GM19351 (cell line): ENCODE measurements around the gene IZUMO1R.
"Not testable (repeated sequence)": the region's sequence is repeated elsewhere in the genome, so short reads cannot be mapped to it uniquely, and the experiment has no call there.

Experiments
- ATAC-seq: cut with Tn5 transposase; IDR thresholded peaks from one replicate; pipeline ENCODE4 v1.9.1; 2021; ENCODE audit warnings: mild to moderate bottlenecking, moderate library complexity; ENCODE audit not compliant: unreplicated experiment

IZUMO1R gene

DNA sequence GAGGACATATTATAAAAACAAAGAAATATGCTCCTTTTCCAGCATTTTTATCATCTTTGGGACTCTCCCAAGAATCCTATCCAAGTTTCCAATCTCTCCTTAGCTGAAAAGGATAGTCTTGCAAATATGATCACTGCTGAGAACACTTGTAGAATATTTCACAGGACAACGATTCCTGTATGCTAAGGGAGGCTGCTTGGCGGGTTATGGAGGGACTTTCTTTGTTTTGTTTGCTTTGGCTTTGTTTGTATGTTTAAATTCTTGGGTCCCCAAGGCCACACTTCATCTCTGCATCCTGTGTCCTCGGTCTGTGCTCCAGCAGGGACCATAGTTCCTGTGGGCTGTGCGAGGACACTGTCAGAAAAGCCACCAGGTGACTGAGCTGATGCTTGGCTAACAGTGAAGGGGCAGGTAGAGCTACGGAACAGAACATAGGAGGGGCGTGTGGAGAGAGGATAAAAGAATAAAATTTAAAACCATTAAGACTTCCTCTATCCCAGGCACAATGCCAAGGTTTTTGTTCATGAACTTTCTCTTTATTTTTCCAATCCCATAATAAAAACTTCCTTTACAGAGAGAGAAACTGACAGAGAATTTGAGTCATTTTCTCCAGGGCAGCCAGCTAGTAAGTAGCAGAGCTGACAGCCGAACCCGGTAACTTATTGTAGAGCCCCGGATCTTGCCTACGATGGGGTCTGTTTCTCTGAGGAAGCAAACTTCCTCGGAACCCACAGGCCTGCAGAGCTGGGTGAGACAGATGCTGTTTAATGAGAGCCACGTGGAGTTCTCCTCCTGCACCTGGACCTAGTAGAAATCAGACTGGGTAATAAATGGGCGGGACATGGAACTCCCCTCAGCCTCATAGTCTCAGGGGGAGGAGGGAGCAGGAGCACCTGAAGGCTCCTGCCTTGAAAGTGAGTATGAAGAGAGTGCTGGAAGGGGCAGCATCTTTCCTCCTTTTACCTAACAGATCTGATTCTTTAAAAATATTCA lies at the start of gene IZUMO1R:
Gene IZUMO1R (plus strand): TSS at position 615 of the 993 bp plus-strand sequence. CDS start 1,057 bp downstream, outside the sequence.
- no peak for ATAC-seq

DNA sequence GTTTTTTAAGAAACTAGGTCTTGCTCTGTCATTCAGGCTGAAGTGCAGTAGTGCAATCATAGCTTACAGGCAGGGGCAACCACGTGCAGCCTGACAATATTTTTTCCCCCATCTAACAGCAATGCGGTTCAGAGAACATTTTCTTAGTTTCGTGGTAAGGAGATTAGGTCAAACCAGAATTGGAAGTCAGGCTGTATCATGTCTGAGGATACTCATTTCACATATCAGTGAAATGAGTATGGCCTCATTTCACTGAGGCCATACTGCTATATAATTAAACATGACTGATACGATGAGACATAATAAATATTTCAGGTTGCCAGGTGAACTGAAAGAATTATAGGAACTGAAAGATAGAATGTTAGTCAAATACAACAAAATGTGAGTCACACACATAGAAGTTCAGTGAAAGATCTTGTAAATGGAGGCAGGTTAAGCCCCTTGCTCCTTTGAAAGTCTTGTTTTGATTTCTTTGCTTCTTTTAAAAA lies 32.5 kb upstream of the IZUMO1R start:
- peak; percentile 87 for ATAC-seq

DNA sequence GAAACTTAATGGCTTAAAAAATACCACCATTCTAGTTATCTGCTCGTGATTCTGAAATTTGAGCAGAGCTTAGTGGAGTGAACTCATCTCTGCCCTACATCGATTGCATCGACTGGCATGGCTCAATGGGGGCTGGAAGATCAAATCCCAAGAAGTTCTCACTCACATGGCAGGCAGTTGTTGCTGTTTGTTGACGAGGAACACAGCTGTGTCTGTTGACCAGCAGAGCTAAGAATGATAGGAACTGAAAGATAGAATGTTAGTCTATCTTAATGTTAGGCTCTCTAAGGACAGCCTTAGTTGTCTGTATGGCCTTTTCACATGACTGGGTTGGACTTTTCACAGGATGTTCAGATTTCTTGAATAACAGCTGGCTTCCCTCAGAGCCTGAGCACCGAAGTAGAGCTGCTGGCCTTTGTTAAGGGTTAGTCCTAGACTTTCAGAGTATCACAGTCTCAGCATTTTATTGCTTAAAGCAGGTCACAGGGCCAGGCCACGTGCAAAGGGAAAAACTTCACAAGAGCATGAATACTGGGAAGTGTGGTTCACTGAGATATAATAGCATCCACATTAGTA lies 31.6 kb upstream of the IZUMO1R start:
- ATAC-seq: peak; percentile 42

DNA sequence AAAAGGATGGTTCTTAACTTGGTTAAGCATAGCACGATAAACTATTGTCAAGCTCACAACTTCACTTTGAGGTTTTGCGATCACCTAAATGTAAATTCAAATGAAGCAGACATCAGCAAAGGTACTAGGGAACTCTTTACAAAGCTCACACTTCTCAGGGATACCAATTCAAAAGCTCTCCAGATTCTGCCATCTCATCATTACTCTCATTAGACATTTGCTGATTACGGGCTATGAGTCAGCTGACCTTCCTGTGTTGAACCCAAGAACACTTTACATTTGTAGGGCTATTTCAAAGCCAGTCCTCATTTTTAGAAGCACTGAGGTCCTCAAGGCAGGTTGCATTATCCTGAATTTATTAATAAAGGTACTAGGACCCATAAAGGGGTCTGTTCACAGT lies 28.4 kb upstream of the IZUMO1R start:
- ATAC-seq: no peak

DNA sequence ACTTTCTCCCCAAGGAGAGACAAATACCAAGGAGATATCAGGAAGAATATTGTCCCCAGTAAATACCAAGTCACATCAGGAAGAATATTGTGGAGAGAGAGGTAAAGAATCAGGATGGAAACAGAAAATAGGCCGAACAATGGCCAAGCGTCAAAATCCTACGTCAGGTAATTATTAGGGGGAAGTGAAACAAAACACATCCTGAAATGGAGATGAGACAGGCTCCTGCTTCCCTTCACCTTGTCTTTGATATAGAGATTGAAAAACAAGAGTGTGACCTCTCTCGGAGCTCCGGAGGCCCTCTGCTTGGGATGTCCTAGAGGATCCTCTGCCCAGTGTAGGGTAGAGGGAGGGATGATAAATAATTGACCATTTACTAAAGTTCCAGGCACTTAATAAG lies 27.4 kb upstream of the IZUMO1R start:
- ATAC-seq: no peak

DNA sequence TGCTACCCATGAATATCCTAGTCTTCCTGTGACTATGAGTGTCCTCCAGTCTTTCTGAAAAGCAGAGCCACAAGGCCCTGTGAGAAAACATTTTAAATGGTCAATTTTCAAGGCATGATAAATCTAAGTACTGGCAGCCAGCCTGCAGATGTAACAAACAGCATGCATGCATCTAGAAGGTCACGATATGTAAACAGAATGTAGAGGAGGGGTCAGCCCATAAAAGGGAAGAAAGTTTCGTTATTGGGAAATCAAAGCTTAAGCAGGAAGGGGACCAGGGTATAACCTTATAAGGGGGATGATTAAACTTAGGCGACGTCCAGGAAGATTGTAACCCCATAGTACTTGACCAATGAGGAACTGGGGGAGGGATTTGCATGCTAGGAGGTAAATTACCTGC lies 26.2 kb upstream of the IZUMO1R start:
- not testable (repeated sequence) for ATAC-seq

DNA sequence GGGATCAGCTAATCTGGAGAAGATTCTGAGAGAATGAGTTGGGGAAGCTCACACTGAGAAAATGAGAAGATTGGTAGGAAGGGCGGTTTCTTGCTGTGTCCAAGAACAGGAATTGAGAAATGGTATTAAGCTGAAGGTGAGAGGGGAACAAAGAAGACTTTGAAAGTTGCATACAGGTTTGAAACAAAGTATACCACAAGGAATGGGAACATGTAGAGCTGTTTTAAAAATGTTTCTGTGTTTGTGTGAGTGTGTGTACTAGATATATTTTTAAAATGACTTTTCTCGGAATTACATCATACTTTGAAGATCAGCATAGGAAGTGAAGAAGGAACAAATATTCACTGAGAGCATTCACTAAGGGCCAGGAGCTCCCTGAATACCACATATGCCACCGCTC lies 24.4 kb upstream of the IZUMO1R start:
- peak; percentile 67 for ATAC-seq

DNA sequence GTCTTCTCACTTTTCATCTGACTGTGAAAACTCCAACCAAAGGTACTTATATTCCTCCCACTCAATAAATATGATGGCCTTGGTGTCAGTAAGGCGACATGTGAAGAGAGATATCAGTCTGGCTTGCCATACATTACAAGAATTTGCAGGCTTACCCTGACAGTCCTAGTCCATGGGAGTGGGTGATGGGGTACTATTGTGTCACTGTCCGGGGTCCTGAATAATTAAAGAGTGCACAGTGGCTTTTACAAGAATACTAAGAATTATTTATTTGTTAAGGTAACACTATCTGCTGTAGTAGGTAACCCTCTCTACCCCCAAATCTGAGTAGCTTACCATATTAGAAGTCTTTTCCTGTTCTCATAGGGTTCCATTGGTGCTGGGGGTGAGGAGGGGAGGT lies 23.1 kb upstream of the IZUMO1R start:
- ATAC-seq: no peak

DNA sequence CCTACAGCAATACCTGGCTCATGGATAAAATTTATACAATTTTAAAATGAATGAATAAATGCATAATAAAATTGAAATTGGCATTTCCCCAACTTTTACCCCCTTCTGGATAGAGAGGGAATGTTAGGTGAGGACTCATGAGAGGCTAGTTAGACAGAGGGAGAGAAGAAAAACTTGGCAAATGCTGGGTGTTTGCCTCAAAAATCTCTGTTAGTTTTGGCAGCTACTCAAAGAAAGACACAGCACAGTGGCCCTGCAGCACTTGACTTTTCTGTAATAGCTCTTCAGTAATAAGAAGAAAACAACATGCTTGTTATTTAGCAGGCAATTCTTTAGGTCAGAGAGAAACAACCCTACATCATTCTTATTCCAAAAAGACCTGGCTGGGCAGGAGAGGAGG lies 20.7 kb upstream of the IZUMO1R start:
- no peak for ATAC-seq

DNA sequence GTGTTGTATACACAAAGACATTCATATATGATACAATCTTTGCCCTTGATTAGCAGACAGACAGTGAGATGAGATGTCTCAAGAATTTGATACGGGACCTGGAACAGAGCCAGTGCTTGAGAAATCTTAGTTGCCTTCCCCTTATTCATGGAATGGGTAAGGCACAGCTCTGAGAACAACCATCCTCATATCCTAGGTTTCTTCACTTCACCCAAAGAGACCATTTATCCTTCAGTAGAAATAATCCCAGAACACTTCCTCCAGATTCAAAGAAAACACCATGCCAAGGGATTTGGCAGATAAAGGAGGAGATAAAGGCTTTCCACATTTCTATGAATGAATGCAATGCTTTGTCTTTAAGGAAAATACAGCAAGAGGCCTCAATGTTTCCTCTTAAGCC lies 8.8 kb upstream of the IZUMO1R start:
- no peak for ATAC-seq

DNA sequence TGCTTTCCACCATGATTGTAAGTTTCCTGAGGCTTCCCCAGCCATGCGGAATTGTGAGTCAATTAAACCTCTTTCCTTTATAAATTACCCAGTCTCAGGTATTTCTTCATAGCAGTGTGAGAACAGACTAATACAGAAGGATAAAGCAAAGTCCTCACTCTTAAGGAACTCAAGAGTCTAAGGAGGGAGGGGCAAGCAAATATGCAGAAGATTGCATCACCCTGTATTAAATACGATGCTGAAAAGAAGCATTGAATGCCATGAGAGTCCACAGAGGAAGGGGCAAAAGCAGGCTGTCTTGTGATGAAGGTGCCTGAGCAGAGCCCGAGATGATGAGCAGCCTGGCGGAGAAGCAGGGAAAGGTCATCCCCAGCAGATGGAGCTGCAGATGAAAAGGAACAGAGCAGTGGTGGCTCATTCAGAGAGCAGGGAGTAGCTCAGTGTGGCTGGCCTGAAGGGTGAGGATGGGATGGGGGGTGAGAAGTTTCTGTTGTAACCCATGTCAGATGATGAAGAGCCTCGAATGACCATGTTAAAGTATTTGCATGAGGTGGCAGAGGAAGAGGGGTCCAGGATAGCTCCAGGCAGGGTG lies 6.3 kb upstream of the IZUMO1R start:
- no peak for ATAC-seq

DNA sequence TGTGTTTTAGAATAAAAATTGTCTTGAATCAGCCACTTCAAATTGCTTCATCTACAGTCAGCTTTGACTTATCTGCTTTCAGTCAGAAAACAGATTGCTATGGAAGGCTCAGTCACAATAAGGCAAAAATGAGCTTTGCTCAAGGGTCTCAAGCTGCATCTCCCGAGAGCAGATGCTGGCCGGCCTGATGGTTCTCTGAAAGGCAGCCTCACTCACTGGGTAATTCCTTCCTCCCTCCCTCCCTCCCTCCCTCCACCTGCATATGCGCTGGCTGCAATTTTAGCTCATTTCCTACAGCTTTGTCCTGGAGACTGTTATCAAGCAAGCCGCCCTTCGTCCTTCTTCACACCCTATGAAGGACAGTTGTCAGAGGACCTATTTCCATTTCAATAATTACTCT lies 1.6 kb upstream of the IZUMO1R start:
- ATAC-seq: no peak

DNA sequence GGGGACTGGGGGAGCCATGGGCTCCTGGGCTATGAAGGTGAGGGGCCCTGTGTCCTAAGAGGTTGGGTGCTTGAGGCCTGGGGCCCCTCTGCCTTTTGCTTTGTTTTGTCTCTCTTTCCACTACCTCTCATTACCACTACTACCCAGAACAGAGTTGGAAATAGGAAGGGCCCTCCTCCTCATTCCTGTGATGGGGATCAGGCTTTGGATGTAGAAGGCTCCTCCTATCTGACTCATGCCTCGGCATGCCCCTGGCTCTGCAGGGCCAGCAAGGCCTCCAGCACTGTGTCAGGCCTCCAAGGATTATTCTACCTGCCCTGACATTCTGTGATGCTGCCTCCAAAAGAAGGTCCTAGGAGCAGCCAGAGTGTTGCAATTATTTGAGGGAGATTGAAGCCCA lies 766 bp downstream of the IZUMO1R start:
- ATAC-seq: no peak

DNA sequence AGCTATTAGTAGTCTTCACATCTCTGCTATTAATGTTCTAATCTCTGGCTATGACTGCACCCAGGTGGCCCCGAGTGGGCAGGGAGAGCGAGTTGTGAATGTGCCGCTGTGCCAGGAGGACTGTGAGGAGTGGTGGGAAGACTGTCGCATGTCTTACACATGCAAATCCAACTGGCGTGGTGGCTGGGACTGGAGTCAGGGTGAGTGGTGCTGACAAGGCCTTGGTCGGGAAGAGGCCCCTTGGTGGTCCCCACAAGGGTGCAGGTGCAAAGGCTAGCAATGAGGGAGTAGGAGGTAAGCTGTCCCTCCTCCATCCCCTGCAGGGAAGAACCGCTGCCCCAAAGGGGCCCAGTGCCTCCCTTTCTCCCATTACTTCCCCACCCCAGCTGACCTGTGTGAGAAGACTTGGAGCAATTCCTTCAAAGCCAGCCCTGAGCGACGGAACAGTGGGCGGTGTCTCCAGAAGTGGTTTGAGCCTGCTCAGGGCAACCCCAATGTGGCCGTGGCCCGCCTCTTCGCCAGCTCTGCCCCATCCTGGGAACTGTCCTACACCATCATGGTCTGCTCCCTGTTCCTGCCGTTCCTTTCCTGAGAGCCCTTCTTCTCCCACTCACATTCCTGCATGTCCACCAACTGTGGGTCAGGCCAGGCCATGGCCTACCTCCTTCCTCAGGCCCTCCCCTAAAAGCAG lies 2.9 kb downstream of the IZUMO1R start:
- no peak for ATAC-seq

DNA sequence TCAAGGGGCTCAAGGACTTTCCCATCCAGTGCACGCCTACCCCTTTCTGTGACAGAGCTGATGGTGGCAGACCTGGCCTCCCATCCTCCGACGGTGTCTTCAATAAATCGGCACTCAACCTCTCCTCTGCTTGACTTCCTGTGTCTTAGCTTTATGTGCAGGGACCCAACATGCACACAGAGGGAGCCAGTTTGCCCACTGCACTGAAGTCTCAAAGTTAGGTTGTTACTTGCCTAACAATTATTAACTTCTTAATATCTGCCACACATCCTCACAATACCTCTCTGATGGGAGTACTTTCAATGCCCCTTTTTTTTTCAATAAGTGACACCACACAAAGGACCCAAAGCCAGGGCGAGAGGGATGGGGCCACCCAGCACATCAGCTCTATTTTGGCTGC lies 3.6 kb downstream of the IZUMO1R start:
- no peak for ATAC-seq

DNA sequence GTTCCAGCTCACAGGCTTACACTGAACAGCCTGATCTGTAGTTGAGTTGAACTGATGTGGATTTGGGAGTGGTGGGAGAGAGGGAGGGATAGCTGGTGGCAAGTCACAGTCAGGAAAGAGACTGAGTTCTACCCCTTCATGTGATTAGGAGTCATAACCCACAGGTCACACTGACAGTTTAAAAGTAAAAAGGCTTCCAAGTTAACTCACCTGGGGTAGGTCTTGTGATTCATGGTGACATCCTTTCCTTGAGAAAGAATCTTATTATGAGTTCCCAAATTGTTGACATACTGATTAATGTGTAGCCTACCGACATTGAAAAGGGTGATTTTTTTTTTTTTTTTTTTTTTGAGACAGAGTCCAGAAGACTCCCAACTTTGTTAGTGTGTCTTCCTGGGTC lies 5.4 kb downstream of the IZUMO1R start:
- ATAC-seq: no peak

DNA sequence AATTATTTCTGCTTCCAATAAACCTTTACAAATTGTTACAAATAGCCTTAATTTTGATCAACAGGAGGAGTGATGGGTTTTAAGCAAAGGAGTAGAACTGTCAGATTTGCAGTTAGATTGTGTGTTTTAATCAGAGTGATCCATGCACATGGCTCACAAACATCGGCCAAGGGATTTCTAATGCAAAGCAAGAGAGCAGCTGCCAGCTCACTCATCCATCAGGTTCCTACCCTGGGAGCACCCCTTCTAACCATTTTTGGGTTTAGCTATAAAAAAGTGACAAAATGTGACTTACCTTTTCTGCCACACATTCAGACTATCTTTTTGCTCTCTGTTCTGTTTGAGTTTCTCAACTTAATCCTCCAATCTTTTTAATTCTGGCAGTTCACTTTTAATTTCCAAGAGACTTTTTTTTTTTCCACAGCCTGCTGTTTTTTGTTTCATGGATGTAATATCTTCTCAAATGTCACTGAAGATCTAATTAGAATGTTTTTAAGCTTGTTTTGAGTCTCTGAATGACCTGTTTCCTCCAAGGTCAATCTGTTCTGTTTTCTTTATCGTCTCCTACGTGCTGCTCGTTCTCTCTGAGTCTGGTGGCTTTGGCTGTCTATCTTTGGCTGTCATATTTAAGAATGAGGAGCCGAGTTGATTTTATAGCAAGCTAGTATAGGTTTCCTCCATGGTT lies 6.0 kb downstream of the IZUMO1R start:
- ATAC-seq: no peak

DNA sequence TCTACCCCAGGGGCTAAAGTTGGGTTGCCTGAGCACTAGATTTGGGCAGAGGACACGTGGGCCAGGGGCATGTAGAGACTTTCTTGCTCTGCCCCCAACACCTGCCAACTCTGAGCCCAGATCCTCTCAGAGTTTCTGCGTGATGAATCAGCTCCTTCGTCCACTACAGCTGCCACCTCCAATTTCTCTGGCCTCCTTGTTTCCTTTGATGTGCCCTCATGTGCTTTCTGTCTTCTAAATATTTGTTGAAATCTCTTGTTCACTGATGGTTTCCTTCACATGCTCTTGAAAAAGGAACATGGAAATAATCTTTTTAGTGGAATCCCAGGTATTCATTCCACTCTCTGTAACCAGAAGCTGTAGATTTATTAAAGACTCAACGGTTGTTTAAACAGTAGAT lies 8.0 kb downstream of the IZUMO1R start:
- no peak for ATAC-seq

DNA sequence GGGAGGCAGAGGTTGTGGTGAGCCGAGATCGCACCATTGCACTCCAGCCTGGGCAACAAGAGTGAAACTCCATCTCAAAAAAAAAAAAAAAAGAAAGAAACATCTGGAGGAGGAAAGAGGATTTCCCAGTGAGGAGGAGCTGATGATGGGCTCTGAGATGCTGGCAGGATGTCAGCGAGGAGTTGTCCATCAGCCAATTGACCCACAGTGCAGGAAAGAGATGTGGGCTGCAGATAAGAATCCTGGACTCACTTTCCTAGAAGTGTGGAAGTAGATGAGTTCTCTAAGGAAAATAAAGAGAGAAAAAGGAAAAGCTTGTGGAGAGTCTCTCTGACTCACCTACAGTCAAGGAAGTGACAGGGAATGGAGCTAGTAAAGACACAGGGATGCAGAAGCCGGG lies 9.7 kb downstream of the IZUMO1R start:
- no peak for ATAC-seq

DNA sequence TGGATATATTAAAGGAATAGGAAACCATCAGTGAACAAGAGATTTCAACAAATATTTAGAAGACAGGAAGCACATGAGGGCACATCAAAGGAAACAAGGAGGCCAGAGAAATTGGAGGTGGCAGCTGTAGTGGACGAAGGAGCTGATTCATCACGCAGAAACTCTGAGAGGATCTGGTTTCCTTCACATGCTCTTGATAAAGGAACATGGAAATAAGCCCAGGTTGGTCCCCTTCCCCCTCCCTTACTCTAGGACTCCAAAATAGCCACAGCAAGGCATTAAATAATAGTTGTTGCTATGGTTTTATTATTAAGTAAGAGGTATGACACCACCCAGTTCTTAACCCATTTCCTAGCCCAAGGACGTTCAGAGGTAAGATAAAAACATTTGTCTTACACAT lies 11.3 kb downstream of the IZUMO1R start:
- ATAC-seq: no peak

DNA sequence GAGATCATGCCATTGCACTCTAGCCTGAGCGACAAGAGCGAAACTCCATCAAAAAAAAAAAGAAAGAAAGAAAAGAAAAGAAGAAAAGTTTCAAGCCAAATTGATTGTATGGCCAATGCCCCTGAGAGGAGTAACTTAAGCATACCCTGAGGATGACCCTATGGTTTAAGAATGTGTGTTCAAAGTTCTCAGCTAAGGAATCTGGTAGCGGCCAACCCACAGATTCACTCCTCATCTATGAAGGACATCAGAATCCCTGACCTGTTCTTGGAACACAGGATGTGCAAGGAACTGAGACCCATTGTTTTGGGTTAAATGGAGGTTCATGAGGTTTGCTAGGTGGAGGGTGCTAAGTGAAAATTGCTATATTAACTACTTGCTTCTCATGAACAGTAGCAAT lies 18.1 kb downstream of the IZUMO1R start:
- ATAC-seq: no peak
